CD4-positive, alpha-beta T cell treated with Interleukin-2 at 100 ng/mL for 4 hours (primary cell): ENCODE measurements around the gene CAPN1.
"Not testable (repeated sequence)": the region's sequence is repeated elsewhere in the genome, so short reads cannot be mapped to it uniquely, and the experiment has no call there.

ENCODE experiments used
- DNase-seq: peaks from one replicate; pipeline ENCODE4 v3.0.0-alpha.2; 2020; ENCODE audit warnings: low spot score

CAPN1 gene

GRCh38 chr11:65160643-65161042, 21.1 kb upstream of the CAPN1 start:
- DNase-seq, result no peak

- no peak for DNase-seq
Observed at GRCh38 chr11:65163684-65164083, 18.0 kb upstream of the CAPN1 start.

GRCh38 chr11:65165410-65166317, 16.1 kb upstream of the CAPN1 start:
- DNase-seq, result no peak

DNA sequence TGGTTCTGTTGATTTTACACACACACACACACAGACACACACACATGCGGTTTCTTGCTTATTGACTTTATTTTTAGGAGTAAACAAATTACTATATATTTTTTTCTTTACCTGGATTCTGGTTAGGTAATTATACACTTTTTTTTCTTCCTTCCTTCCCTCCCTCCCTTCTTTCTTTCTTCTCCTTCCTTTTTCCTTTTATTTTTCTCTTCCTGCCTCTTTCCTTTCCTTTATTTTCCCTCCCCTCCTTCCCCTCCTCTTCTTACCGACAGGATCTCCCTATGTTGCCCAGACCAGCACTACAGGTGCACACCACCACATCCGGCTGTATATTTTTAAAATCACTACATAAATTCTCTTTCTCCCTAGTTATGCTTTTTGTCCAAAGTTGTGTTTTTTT, 14.8 kb upstream of the CAPN1 start:
- no peak for DNase-seq

GRCh38 chr11:65167656-65168055, 14.1 kb upstream of the CAPN1 start:
- DNase-seq, result no peak

- no peak for DNase-seq
Observed at GRCh38 chr11:65169164-65169641, 12.5 kb upstream of the CAPN1 start.

DNA sequence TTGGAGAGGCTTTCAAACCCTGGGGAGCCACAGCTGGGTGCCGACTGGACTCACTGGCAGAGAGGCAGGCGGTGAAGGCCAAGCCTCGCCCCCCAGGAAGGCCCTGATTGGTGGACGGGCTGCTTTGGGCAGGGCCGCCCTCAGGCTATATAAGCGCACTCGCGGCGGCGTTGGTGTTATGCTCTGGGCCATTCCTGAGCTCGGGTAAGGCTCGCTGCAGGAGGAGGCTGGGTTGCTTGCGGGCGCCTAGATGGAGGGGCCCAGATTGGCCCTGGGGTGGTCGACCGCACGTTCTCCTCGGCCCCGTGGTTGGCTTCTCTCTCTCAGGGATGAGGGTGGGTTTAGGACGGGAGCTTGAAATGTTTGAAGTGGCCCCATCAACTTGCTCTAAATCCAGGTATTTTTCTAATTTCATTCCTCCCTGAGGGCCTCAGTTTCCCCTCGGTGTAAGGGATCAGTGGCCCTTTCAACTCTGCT, 11.6 kb upstream of the CAPN1 start, which contains the start of gene SPDYC:
Gene SPDYC (plus strand): TSS at position 176 of the 477 bp plus-strand sequence. CDS start 1,125 bp downstream, outside the sequence.
- DNase-seq, result no peak

- DNase-seq, result no peak
Observed at GRCh38 chr11:65172600-65172999, 9.1 kb upstream of the CAPN1 start.

GRCh38 chr11:65174571-65175010, 7.1 kb upstream of the CAPN1 start:
- not testable (repeated sequence) for DNase-seq

DNA sequence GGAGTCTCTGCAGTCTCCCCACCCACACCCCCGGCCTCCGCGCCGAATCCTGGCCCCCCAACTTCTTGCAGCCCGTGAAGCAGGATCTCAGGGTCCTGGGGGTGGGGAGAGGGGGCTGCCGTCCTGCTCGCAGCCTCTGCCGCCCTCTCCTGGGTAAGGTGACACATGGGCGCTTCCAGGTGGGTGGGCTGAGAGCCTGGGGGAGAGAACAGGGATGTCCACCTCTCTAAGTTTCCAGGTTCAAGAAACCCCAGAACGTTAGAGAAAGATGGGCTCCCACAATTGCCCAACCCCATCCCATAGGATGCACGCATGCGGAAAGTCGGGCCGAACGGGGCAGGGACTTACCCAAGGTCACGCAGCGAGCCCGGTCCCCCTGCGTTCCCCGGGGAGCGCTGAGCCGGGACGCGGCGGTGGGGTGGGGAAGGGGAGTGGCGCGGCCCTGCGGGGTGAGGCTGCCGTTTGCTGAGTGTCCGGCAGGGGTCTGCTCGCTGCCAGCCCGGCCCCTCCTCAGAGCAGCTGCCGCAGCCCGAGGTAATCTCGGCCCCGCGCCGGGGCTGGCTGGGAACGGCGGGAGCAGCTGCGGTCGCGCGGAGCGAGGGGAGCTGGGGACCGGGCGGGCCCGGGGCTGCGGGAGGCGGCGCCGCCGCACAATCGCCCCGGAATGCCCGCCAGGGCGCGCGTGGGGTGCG, 705 bp upstream of the CAPN1 start:
- DNase-seq, result peak; percentile 49

GRCh38 chr11:65182258-65183170, 786 bp downstream of the CAPN1 start:
- DNase-seq, result no peak

DNA sequence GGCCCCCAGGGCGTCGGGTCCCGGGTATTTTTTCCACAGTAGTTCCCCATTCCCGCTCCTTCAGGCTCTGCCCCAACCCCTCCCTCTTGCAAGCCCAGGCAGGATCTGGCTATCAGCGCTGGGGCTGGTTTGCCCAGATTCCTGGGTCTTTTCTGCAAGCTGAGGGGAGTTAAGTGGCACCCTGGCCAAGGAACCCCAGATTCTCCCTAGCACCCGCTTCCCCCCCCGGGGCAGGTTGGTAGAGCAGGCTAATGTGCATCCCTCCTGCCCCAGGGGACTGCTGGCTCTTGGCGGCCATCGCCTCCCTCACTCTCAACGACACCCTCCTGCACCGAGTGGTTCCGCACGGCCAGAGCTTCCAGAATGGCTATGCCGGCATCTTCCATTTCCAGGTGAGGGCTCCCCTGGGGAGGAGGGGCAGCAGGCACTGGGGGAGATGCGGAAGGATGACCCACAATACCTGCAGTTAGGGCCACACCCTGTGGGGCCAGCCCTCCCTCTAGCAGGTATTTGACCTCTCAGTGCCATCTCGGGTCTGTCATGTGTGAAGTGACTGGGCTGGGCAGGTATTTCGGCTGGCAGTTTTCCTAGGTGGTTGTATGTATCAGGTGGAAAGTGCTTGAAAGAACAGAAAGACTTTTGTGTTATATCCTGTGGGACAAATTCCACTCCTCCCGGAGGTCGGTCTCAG, 1.6 kb downstream of the CAPN1 start:
- DNase-seq, result no peak

DNA sequence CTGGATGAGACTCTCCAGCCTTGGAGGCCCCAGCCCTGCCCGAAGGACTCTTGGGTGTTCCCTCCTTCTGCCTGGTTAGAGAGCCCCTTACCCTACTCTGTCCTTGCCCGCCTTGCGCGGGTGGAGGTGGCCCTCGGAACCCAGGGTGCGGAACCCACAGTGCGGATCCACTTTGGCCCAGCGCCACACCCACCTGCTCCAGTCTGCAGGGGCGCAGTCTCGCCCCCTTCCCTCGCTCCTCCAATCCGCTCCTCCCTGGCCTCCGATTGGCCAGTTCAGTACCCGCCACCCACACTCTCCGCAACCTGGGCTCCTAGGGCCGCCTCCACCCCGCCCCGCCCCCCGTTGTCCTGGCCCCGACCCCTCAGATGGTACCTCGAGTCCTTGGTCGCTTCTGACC, 2.4 kb downstream of the CAPN1 start:
- DNase-seq, result no peak

- DNase-seq, result no peak
Observed at GRCh38 chr11:65185171-65185570, 3.4 kb downstream of the CAPN1 start.

DNA sequence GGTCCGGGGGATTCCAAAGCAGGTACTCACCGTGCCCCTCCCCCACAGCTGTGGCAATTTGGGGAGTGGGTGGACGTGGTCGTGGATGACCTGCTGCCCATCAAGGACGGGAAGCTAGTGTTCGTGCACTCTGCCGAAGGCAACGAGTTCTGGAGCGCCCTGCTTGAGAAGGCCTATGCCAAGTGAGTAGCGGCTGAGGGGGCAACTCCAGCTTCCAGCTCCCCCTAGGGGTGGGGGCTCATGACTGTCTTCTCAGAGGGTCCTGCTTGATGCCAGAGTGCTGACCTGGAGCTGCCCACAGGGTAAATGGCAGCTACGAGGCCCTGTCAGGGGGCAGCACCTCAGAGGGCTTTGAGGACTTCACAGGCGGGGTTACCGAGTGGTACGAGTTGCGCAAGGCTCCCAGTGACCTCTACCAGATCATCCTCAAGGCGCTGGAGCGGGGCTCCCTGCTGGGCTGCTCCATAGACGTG, 4.2 kb downstream of the CAPN1 start:
- DNase-seq, result no peak

DNA sequence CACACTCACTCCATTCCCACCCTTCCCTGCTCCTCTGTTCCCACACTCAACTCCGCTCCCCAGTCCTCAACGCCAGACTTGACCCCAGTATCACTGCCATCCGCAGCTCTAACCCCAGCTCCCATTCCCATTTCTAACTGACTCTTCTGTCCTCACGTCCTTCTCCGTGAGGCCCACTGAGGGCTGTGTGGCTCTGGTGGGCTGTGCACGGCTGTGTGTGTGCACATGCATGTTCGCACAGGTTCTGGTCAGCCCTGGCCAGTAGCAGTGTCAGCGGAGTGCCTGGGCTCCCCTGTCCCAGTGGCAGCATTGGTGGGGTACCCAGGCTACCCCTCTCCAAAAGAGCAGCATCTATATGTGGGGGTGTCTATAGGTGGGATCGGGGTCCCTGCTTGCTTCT, 5.0 kb downstream of the CAPN1 start:
- DNase-seq, result no peak

- DNase-seq, result no peak
Observed at GRCh38 chr11:65187146-65187675, 5.5 kb downstream of the CAPN1 start.

GRCh38 chr11:65187971-65188461, 6.3 kb downstream of the CAPN1 start:
- DNase-seq, result no peak

DNA sequence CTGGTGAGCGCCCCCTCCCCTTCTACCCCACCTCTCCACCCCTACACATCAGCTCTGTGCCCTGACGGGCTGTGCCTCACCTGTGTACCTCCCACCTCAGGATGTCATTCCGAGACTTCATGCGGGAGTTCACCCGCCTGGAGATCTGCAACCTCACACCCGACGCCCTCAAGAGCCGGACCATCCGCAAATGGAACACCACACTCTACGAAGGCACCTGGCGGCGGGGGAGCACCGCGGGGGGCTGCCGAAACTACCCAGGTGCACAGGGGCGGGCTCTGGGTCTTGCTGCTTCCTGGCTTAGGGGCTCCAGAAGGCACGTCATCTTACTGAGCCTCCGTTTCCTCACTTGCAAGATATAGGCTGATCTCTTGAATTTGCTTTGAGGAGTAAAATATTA, 6.8 kb downstream of the CAPN1 start:
- no peak for DNase-seq

DNA sequence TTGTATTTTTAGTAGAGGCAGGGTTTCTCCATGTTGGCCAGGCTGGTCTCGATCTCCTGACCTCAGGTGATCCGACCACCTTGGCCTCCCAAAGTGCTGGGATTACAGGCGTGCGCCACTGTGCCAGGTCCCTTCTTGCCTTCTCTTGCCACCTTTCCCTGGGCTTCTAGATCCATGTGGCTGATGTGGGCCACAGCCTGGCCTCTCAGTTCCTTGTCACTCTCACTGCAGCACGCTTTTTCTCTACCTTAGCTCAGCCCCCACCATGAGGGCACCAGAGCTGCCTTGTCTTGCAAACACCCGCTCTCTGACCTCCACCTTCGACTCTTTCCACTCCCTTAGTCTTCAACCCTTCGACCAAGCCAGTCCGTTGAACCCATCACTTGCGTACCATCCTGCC, 7.5 kb downstream of the CAPN1 start:
- no peak for DNase-seq

GRCh38 chr11:65194564-65194963, 12.8 kb downstream of the CAPN1 start:
- DNase-seq, result no peak
